GM10266 (cell line): ENCODE results near the gene STARD10.
"Not testable (repeated sequence)": the region's sequence is repeated elsewhere in the genome, so short reads cannot be mapped to it uniquely, and the experiment has no call there.

Experiments
- DNase-seq: peaks from one replicate; pipeline ENCODE4 v3.0.0; 2012; ENCODE audit errors: extremely low spot score
- CTCF ChIP-seq: IDR thresholded peaks from 2 replicates; pipeline ENCODE4 v1.5.1; 2012; ENCODE audit warnings: mild to moderate bottlenecking, low read depth; ENCODE audit not compliant: control insufficient read depth, insufficient read depth; ENCODE audit errors: missing control alignments

STARD10 gene

DNA sequence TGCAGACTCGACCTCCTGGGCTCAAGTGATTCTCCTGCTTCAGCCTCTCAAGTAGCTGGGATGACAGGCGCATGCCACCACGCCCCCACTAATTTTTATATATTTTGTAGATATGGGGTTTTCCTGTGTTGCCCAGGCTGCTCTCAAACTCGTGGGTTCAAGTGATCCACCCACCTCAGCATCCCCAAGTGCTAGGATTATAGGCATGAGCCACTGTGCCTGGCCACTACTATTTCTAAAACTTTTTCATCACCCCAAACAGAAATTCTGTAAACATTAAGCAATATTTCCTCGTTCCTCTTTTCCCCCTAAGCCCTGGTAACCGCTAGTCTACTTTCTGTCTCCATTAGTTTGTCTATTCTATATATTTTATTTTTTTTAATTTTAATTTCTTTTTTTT lies 11.4 kb upstream of the STARD10 start:
- DNase-seq, result no peak
- no peak for TF ChIP-seq CTCF

- no peak for DNase-seq
- TF ChIP-seq CTCF, result no peak
Observed at GRCh38 chr11:72802822-72803221, 9.0 kb upstream of the STARD10 start.

- DNase-seq, result no peak
- TF ChIP-seq CTCF, result no peak
Observed at GRCh38 chr11:72799441-72799840, 5.6 kb upstream of the STARD10 start.

GRCh38 chr11:72798361-72798760 lies 4.5 kb upstream of the STARD10 start:
- DNase-seq, result no peak
- no peak for TF ChIP-seq CTCF

DNA sequence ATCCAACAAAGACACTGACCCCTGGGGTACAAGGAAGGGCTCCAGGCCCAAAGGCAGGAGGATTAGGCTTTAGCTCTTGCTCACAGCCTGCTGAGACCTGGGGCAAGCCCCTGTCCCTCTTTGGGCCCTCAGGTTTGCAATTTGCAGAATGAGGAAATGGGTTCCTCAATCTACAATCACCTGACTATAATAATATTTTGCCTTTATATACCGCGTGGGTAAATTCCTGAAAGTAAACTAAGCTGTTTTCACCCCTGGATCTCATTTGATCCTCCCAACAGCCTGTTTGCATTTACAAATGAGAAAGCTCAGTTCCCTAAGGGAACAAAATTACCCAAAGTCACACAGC lies 797 bp downstream of the STARD10 start:
- no peak for DNase-seq
- no peak for TF ChIP-seq CTCF

GRCh38 chr11:72792437-72793021 lies 1.3 kb downstream of the STARD10 start:
- no peak for DNase-seq
- TF ChIP-seq CTCF, result no peak

DNA sequence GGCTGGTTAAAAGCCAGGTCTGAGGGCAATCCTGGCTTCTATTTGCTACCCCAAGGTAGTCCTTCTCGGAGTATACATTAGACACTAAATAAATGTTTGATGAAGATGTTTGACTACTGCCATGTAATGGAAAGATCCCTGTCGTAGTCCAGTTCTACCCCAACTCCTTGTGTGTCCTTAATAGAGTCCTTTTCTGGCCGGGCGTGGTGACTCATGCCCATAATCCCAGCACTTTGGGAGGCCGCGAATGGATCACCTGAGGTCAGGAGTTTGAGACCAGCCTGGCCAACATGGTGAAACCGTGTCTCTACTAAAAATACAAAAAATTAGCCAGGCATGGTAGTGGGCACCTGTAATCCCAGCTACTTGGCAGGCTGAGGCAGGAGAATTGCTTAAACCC lies 2.6 kb downstream of the STARD10 start:
- DNase-seq, result not testable (repeated sequence)

GRCh38 chr11:72789493-72790131 lies 4.2 kb downstream of the STARD10 start:
- no peak for TF ChIP-seq CTCF
- no peak for DNase-seq
